HEK293 (cell line): ENCODE measurements around the gene BRD3OS.
A peak's percentile ranks its signal among the peaks of the same experiment; 100 is the strongest.

Experiments
- CTCF ChIA-PET: fragments of 350-600 bp; formaldehyde crosslinking; extraction: SDS; loops from one replicate; lab custom pipeline; 2021; ENCODE audit warnings: antibody characterized with exemption; lab: Yijun Ruan, JAX
- POLR2A ChIA-PET: fragments of 300-600 bp; formaldehyde crosslinking; extraction: SDS; loops from one replicate; lab custom pipeline; 2020; ENCODE audit warnings: antibody characterized with exemption, inconsistent platforms; lab: Yijun Ruan, JAX
- H3K27ac ChIP-seq: fragments of 200-500 bp; sonication (Bioruptor generic); 2 replicates; pipeline ENCODE4 v1.5.1; 2014; ENCODE audit warnings: low read depth, low read length, control low read depth, inconsistent platforms; ENCODE audit errors: extremely low read depth
- H3K36me3 ChIP-seq, 2 experiments: fragments of 200-500 bp in 1 of 2; sonication (Bioruptor generic) in 1 of 2; 1 replicate in 1 of 2; 2 replicates in 1 of 2; pipeline ENCODE4 v1.5.1; 2014 to 2017; ENCODE audit warnings: inconsistent platforms in 2 of 2, low read length in 2 of 2; ENCODE audit not compliant: control insufficient read depth in 2 of 2, insufficient read depth in 1 of 2
- H3K4me1 ChIP-seq: fragments of 200-500 bp; sonication (Bioruptor generic); 2 replicates; pipeline ENCODE4 v1.5.1; 2014; ENCODE audit warnings: mild to moderate bottlenecking, low read length, inconsistent platforms; ENCODE audit not compliant: control insufficient read depth, insufficient read depth
- H3K4me3 ChIP-seq: 2 replicates; pipeline ENCODE4 v1.5.1; 2011; ENCODE audit warnings: low read depth, mild to moderate bottlenecking, control low read depth, low read length, moderate library complexity
- H3K9me3 ChIP-seq: fragments of 200-500 bp; sonication (Bioruptor generic); 2 replicates; pipeline ENCODE4 v1.5.1; 2014; ENCODE audit warnings: low read depth, low read length, inconsistent platforms; ENCODE audit not compliant: control insufficient read depth, insufficient read depth
- GFI1B ChIP-seq: fragments of 450-650 bp; formaldehyde crosslinking; IDR thresholded peaks from 2 replicates; pipeline ENCODE4 v1.5.1; 2016; ENCODE audit warnings: missing biosample characterization, missing genetic modification characterization
- GLIS1 ChIP-seq: fragments of 450-650 bp; formaldehyde crosslinking; IDR thresholded peaks from 2 replicates; pipeline ENCODE4 v1.5.1; 2016; ENCODE audit warnings: missing biosample characterization, missing genetic modification characterization
- GLIS2 ChIP-seq: fragments of 450-650 bp; formaldehyde crosslinking; IDR thresholded peaks from 2 replicates; pipeline ENCODE4 v1.5.1; 2016; ENCODE audit warnings: missing biosample characterization, missing genetic modification characterization
- KLF1 ChIP-seq: fragments of 450-650 bp; formaldehyde crosslinking; IDR thresholded peaks from 2 replicates; pipeline ENCODE4 v1.5.1; 2016; ENCODE audit warnings: missing biosample characterization, missing genetic modification characterization
- KLF10 ChIP-seq: fragments of 450-650 bp; IDR thresholded peaks from 2 replicates; pipeline ENCODE4 v1.5.1; 2018; ENCODE audit warnings: missing biosample characterization, mild to moderate bottlenecking, missing genetic modification characterization
- KLF8 ChIP-seq: fragments of 450-650 bp; formaldehyde crosslinking; IDR thresholded peaks from 2 replicates; pipeline ENCODE4 v1.5.1; 2016; ENCODE audit warnings: missing biosample characterization, missing genetic modification characterization
- SP2 ChIP-seq: fragments of 450-650 bp; formaldehyde crosslinking; IDR thresholded peaks from 2 replicates; pipeline ENCODE4 v1.5.1; 2016; ENCODE audit warnings: missing biosample characterization, missing genetic modification characterization
- SP3 ChIP-seq: fragments of 450-650 bp; formaldehyde crosslinking; IDR thresholded peaks from 2 replicates; pipeline ENCODE4 v1.5.1; 2016; ENCODE audit warnings: missing biosample characterization, missing genetic modification characterization
- SP7 ChIP-seq: fragments of 450-650 bp; formaldehyde crosslinking; IDR thresholded peaks from 2 replicates; pipeline ENCODE4 v1.5.1; 2016; ENCODE audit warnings: missing biosample characterization, missing genetic modification characterization
- ZBTB1 ChIP-seq: fragments of 450-650 bp; formaldehyde crosslinking; IDR thresholded peaks from 2 replicates; pipeline ENCODE4 v1.5.1; 2016; ENCODE audit warnings: missing biosample characterization, missing genetic modification characterization
- ZBTB17 ChIP-seq: fragments of 450-650 bp; formaldehyde crosslinking; IDR thresholded peaks from 2 replicates; pipeline ENCODE4 v1.5.1; 2016; ENCODE audit warnings: missing biosample characterization, missing genetic modification characterization
- ZBTB20 ChIP-seq: fragments of 450-650 bp; formaldehyde crosslinking; IDR thresholded peaks from 2 replicates; pipeline ENCODE4 v1.5.1; 2016; ENCODE audit warnings: missing biosample characterization, missing genetic modification characterization
- ZBTB8A ChIP-seq: fragments of 450-650 bp; formaldehyde crosslinking; IDR thresholded peaks from 2 replicates; pipeline ENCODE4 v1.5.1; 2016; ENCODE audit warnings: missing biosample characterization, missing genetic modification characterization
- ZEB2 ChIP-seq: fragments of 450-650 bp; formaldehyde crosslinking; IDR thresholded peaks from 2 replicates; pipeline ENCODE4 v1.5.1; 2016; ENCODE audit warnings: missing biosample characterization, missing genetic modification characterization
- ZNF274 ChIP-seq, 2 experiments: fragments of 200-500 bp in 1 of 2; fragments of 450-650 bp in 1 of 2; sonication (Bioruptor generic) in 1 of 2; formaldehyde crosslinking in 1 of 2; IDR thresholded peaks; 2 replicates each; pipeline versions ENCODE4 v1.5.1 to v1.6.1; 2014 to 2016; ENCODE audit warnings: borderline replicate concordance in 1 of 2, inconsistent platforms in 1 of 2, low read length in 1 of 2, missing biosample characterization in 1 of 2, missing genetic modification characterization in 1 of 2
- ZNF324 ChIP-seq: fragments of 450-650 bp; formaldehyde crosslinking; IDR thresholded peaks from 2 replicates; pipeline ENCODE4 v1.5.1; 2016; ENCODE audit warnings: missing biosample characterization, missing genetic modification characterization
- ZNF335 ChIP-seq: fragments of 450-650 bp; formaldehyde crosslinking; conservative IDR thresholded peaks from 2 replicates; pipeline ENCODE4 v1.5.1; 2016; ENCODE audit warnings: missing biosample characterization, missing genetic modification characterization
- ZNF366 ChIP-seq: fragments of 450-650 bp; formaldehyde crosslinking; conservative IDR thresholded peaks from 2 replicates; pipeline ENCODE4 v1.5.1; 2016; ENCODE audit warnings: missing biosample characterization, missing genetic modification characterization
- ZNF600 ChIP-seq: fragments of 450-650 bp; formaldehyde crosslinking; IDR thresholded peaks from 2 replicates; pipeline ENCODE4 v1.5.1; 2016; ENCODE audit warnings: missing biosample characterization, missing genetic modification characterization
- ZNF830 ChIP-seq: fragments of 450-650 bp; IDR thresholded peaks from 2 replicates; pipeline ENCODE4 v1.5.0; 2018; ENCODE audit warnings: missing biosample characterization, missing genetic modification characterization, low read depth, mild to moderate bottlenecking, moderate library complexity
- TF ChIP-seq, protein P1 (sequence below): fragments of 450-650 bp; formaldehyde crosslinking; IDR thresholded peaks from 2 replicates; pipeline ENCODE4 v1.5.1; 2016; ENCODE audit warnings: missing biosample characterization, missing genetic modification characterization
- TF ChIP-seq, protein P2 (sequence below): fragments of 450-650 bp; formaldehyde crosslinking; optimal IDR thresholded peaks from 2 replicates; pipeline ENCODE3; 2016; ENCODE audit warnings: missing biosample characterization, mild to moderate bottlenecking, missing genetic modification characterization
- TF ChIP-seq, protein P3 (sequence below): fragments of 450-650 bp; formaldehyde crosslinking; IDR thresholded peaks from 2 replicates; pipeline ENCODE4 v1.5.1; 2016; ENCODE audit warnings: missing biosample characterization, missing genetic modification characterization
- TF ChIP-seq, protein P4 (sequence below): fragments of 450-650 bp; formaldehyde crosslinking; IDR thresholded peaks from 2 replicates; pipeline ENCODE4 v1.5.1; 2016; ENCODE audit warnings: missing biosample characterization, missing genetic modification characterization
- TF ChIP-seq, protein P5 (sequence below): fragments of 450-650 bp; formaldehyde crosslinking; IDR thresholded peaks from 2 replicates; pipeline ENCODE4 v1.5.1; 2016; ENCODE audit warnings: missing biosample characterization, missing genetic modification characterization

BRD3OS gene

DNA sequence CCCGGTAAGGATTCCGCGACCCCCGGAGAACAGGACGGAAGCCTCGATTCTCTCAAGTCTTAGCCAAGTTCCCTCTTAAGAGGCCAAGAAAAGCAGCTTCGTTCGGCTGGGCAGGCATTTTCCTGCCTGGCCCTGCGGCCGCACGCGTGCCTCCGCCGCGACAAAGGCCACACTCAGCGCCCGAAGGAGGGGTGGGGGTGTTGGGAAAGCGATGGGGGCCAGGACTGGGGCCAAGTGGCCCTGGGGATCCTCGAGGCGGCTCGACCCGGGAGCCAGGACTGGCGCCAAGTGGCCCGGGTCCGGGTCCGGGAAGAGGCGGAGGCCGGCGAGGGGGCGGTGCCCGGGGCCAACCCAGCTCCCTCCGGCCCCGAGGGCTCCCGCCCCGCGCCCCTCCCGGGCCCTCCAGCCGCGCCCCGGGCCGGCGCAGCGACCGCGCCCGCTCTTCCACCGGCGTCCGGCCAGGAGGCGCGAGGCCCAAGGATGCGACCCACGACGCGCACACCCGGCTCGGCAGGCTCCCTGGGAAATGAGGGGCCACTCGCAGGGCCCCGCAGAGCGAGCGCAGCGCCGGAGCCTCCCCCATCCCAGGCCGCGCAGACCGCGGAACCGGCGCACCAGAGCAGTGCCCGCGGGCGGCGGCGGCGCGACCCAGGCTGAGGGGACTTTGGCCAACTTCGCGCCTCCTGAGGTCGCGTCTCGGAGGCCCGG is 33.9 kb upstream of the BRD3OS start:
- Histone ChIP-seq H3K4me1 (peaks cover 8% of the 10 kb centered on the region; the same call in 1 of the 2 replicates), H3K36me3 (no peaks in the 10 kb centered on the region), H3K9me3 (no peaks in the 10 kb centered on the region), H3K4me3 (peak overlapping the region; percentile 74), H3K27ac (peak overlapping the region; percentile 71; the same call in 1 of the 2 replicates)
- ChIA-PET POLR2A (interaction anchor here (1.2 kb wide), 1 partner anchor 99 kb away, joined by 3 read pairs; no protein-coding TSS in a partner anchor), CTCF (interaction anchor here (0.7 to 1.9 kb wide), 2 partner anchors 156 to 209 kb away, joined by 3 to 13 read pairs; no protein-coding TSS in a partner anchor)
- TF ChIP-seq SP3 (tag by site-specific recombination), result peak; percentile 37
- 0 out of 2 replicates have a peak, but pooled peaks have one; percentile 9 for TF ChIP-seq SP7
- peak; percentile 76 for TF ChIP-seq ZBTB20 (tag by site-specific recombination)
- TF ChIP-seq ZNF324 (tag by site-specific recombination), result no peak
- TF ChIP-seq SP2, result peak; percentile 42
- peak; percentile 64; the same call in 1 of the 2 replicates for TF ChIP-seq ZBTB8A (tag by site-specific recombination)
- TF ChIP-seq GLIS2 (tag by site-specific recombination), result peak; percentile 68
- TF ChIP-seq ZNF830 (tag by site-specific recombination), result no peak
- no peak for TF ChIP-seq ZNF274 (IDR thresholded peaks at IDR 0.05; ENCODE audit: low read length)
- no peak for TF ChIP-seq ZNF274 (tag by site-specific recombination; IDR thresholded peaks at IDR 0.05; ENCODE audit: borderline replicate concordance)
- peak; percentile 35 for TF ChIP-seq GLIS1 (tag by site-specific recombination)
- TF ChIP-seq ZEB2, result 0 out of 2 replicates have a peak, but pooled peaks have one; percentile 47
- TF ChIP-seq KLF1 (tag by site-specific recombination), result peak; percentile 63; the same call in 1 of the 2 replicates
- TF ChIP-seq GFI1B (tag by site-specific recombination), result no peak
- TF ChIP-seq, protein P1, sequence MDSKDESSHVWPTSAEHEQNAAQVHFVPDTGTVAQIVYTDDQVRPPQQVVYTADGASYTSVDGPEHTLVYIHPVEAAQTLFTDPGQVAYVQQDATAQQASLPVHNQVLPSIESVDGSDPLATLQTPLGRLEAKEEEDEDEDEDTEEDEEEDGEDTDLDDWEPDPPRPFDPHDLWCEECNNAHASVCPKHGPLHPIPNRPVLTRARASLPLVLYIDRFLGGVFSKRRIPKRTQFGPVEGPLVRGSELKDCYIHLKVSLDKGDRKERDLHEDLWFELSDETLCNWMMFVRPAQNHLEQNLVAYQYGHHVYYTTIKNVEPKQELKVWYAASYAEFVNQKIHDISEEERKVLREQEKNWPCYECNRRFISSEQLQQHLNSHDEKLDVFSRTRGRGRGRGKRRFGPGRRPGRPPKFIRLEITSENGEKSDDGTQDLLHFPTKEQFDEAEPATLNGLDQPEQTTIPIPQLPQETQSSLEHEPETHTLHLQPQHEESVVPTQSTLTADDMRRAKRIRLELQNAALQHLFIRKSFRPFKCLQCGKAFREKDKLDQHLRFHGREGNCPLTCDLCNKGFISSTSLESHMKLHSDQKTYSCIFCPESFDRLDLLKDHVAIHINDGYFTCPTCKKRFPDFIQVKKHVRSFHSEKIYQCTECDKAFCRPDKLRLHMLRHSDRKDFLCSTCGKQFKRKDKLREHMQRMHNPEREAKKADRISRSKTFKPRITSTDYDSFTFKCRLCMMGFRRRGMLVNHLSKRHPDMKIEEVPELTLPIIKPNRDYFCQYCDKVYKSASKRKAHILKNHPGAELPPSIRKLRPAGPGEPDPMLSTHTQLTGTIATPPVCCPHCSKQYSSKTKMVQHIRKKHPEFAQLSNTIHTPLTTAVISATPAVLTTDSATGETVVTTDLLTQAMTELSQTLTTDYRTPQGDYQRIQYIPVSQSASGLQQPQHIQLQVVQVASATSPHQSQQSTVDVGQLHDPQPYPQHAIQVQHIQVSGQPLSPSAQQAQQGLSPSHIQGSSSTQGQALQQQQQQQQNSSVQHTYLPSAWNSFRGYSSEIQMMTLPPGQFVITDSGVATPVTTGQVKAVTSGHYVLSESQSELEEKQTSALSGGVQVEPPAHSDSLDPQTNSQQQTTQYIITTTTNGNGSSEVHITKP (tag by site-specific recombination), result 0 out of 2 replicates have a peak, but pooled peaks have one; percentile 5
- peak; percentile 29; the same call in 1 of the 2 replicates for TF ChIP-seq KLF8 (tag by site-specific recombination)
- TF ChIP-seq ZNF366 (tag by site-specific recombination), result 0 out of 2 replicates have a peak, but pooled peaks have one; percentile 5
- no peak for TF ChIP-seq ZBTB1 (tag by site-specific recombination)
- TF ChIP-seq ZNF335 (tag by site-specific recombination), result peak; percentile 43
- TF ChIP-seq, protein P2, sequence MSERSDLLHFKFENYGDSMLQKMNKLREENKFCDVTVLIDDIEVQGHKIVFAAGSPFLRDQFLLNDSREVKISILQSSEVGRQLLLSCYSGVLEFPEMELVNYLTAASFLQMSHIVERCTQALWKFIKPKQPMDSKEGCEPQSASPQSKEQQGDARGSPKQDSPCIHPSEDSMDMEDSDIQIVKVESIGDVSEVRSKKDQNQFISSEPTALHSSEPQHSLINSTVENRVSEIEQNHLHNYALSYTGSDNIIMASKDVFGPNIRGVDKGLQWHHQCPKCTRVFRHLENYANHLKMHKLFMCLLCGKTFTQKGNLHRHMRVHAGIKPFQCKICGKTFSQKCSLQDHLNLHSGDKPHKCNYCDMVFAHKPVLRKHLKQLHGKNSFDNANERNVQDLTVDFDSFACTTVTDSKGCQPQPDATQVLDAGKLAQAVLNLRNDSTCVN (tag by site-specific recombination), result peak; percentile 54
- TF ChIP-seq ZBTB17, result 0 out of 2 replicates have a peak, but pooled peaks have one; percentile 34
- TF ChIP-seq, protein P3, sequence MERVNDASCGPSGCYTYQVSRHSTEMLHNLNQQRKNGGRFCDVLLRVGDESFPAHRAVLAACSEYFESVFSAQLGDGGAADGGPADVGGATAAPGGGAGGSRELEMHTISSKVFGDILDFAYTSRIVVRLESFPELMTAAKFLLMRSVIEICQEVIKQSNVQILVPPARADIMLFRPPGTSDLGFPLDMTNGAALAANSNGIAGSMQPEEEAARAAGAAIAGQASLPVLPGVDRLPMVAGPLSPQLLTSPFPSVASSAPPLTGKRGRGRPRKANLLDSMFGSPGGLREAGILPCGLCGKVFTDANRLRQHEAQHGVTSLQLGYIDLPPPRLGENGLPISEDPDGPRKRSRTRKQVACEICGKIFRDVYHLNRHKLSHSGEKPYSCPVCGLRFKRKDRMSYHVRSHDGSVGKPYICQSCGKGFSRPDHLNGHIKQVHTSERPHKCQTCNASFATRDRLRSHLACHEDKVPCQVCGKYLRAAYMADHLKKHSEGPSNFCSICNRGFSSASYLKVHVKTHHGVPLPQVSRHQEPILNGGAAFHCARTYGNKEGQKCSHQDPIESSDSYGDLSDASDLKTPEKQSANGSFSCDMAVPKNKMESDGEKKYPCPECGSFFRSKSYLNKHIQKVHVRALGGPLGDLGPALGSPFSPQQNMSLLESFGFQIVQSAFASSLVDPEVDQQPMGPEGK, result peak; percentile 46; the same call in 1 of the 2 replicates
- TF ChIP-seq, protein P4, sequence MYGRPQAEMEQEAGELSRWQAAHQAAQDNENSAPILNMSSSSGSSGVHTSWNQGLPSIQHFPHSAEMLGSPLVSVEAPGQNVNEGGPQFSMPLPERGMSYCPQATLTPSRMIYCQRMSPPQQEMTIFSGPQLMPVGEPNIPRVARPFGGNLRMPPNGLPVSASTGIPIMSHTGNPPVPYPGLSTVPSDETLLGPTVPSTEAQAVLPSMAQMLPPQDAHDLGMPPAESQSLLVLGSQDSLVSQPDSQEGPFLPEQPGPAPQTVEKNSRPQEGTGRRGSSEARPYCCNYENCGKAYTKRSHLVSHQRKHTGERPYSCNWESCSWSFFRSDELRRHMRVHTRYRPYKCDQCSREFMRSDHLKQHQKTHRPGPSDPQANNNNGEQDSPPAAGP (tag by site-specific recombination), result peak; percentile 41; the same call in 1 of the 2 replicates
- 0 out of 2 replicates have a peak, but pooled peaks have one; percentile 59 for TF ChIP-seq ZNF600 (tag by site-specific recombination)
- TF ChIP-seq KLF10 (tag by site-specific recombination), result 0 out of 2 replicates have a peak, but pooled peaks have one; percentile 11
- TF ChIP-seq, protein P5, sequence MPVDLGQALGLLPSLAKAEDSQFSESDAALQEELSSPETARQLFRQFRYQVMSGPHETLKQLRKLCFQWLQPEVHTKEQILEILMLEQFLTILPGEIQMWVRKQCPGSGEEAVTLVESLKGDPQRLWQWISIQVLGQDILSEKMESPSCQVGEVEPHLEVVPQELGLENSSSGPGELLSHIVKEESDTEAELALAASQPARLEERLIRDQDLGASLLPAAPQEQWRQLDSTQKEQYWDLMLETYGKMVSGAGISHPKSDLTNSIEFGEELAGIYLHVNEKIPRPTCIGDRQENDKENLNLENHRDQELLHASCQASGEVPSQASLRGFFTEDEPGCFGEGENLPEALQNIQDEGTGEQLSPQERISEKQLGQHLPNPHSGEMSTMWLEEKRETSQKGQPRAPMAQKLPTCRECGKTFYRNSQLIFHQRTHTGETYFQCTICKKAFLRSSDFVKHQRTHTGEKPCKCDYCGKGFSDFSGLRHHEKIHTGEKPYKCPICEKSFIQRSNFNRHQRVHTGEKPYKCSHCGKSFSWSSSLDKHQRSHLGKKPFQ (tag by site-specific recombination), result no peak
